T follicular helper cell (primary cell): ENCODE data around the gene ABCC11.
"Not testable (repeated sequence)": the region's sequence is repeated elsewhere in the genome, so short reads cannot be mapped to it uniquely, and the experiment has no call there.

Experiments used
- DNase-seq: peaks from one replicate; pipeline ENCODE4 v3.0.0-alpha.2; 2020; ENCODE audit warnings: low read depth

The ABCC11 gene

DNA sequence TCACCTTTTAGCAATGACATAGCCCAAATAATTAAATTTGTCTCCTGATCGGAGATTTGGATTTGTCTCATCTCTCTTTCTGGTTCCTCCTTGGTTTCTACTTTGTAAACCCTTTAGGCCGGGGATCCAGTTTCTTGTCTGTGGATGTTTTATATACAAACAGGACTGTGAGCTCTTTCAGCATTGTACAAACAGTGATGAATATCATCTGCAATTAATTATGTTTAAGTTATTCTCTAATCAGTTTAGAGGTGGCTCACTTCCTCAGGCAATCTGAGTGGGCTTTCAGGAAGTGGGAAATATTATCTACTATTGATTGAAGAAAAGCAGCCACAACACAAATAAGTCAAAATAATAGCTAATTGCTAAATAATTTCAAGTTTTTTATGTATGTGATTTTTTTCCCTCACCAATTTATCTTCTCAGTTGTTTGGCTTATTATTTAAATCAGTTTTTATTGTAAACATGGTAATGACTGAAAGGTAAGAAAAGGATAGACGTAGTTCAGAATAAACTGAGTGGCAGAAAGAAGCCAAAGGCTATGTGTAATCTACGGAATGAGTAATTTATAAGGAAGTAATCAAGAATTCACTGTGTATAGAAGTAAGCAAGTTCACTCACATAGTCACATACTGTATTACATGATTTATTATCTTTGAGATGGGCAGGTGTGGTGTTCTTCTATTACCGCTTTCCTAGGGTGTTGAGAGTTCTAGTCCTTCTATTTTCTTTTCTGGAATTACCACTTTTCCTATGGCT, 3.4 kb upstream of the ABCC11 start:
- no peak for DNase-seq

- no peak for DNase-seq
Measured at GRCh38 chr16:48246066-48246465, 1.3 kb downstream of the ABCC11 start.

DNA sequence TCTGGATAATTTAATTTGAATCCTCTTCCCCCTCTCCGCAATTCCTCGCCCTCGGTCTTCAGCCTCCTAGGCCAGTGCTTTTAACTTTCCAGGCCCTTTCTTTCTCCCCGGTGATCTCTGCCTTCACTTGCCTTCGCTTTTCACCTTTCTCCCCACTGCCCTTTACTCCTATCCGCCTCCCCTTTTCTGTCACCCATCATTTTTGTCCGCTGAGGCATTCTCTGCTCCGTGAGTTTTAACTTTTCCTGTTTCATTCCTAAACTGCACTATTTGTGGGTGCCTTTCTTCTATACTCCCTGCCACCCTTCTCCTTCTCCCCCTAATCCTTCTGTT, 2.5 kb downstream of the ABCC11 start:
- no peak for DNase-seq

- peak; percentile 84 for DNase-seq
Measured at GRCh38 chr16:48244080-48244862, 3.1 kb downstream of the ABCC11 start, which contains the start of gene LONP2. Gene LONP2, plus strand, starts transcription at chr16:48244300. Its CDS starts 89 bp downstream, at chr16:48244389.

- DNase-seq: not testable (repeated sequence)
Measured at GRCh38 chr16:48240147-48240546, 7.2 kb downstream of the ABCC11 start.

DNA sequence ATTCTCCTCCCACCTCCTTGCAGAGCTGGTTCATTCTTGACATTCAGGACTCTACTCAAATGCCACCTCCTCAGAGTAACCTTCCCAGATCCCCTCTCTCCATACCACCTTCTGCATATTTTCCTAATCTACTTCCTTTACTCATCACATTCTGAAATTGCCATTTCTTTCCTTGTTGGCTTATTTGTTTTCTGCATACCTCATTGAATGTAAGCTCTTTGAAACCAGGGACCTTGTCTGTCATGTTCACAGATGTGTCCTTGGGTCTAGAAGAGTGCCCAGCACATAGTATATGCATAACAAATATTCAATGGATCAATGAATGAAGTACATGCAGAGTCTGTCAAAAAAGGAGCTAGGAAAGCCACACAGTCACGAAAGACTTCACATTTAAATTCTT, 11.1 kb downstream of the ABCC11 start:
- DNase-seq: no peak

GRCh38 chr16:48235556-48236136, 11.7 kb downstream of the ABCC11 start:
- DNase-seq: no peak

GRCh38 chr16:48235058-48235555, 12.2 kb downstream of the ABCC11 start:
- DNase-seq: no peak

GRCh38 chr16:48234630-48235029, 12.7 kb downstream of the ABCC11 start:
- DNase-seq: no peak

GRCh38 chr16:48232493-48233040, 14.8 kb downstream of the ABCC11 start:
- DNase-seq: no peak

- DNase-seq: no peak
Measured at GRCh38 chr16:48231727-48232492, 15.4 kb downstream of the ABCC11 start.

GRCh38 chr16:48225456-48225855, 21.9 kb downstream of the ABCC11 start:
- DNase-seq: no peak

DNA sequence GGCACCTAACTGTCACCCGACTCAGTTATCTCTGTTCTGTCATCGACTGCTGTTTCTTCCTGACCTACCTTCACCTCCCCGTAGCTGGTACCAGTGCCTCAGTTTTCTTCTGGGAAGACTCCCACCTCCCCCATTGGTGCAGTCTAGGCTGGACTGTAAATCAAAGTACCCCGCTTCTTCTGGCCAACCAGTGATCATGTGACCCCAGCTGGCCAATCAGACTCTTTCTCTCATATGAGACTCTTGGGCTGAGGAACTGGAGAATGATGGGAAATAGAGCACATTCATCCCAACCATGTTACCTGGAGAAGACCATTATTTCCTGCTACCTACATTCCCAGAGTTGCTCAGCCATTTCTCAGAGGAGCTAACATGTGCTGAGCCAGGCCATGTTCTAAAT, 23.8 kb downstream of the ABCC11 start:
- DNase-seq: no peak

DNA sequence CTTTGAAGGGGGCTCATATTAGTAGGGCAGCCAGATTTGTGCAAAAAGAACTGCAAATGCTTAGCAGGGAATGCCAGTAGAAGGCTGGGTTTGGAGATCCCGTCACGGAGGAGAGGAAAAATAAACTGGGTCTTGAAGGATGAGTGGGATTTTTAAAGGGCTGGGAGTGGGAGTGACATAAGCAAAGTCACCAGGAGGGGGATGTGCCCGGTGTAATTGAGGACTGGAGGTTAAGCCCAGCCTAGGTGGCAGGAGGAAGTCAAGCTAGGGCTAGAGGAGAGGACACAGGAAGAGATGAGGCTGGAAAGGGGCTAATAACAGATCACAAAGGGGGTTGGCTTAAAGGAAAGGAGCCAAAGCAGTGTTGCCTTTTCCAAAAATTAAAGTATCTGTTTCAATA, 26.4 kb downstream of the ABCC11 start:
- no peak for DNase-seq

GRCh38 chr16:48218473-48218872, 28.9 kb downstream of the ABCC11 start:
- DNase-seq: no peak

GRCh38 chr16:48217708-48218107, 29.6 kb downstream of the ABCC11 start:
- DNase-seq: no peak

DNA sequence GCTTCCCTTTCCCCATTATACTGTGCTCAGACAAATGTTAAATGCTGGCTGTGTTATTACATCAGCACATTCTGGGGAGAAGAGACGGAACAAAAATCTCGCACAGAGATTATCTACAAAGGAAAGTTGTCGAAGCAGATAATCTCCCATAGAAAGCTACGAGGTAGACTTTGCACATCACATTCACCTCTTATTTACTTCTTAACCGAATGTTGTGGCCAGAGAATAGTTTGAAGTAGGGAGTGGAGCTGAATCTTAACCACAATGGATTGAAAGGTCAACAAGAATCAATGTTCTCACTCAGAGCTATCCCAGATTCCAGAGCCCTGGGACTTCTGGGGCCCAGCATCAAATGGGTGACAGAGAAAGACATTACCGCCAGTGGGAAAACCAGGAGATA, 31.6 kb downstream of the ABCC11 start:
- no peak for DNase-seq

DNA sequence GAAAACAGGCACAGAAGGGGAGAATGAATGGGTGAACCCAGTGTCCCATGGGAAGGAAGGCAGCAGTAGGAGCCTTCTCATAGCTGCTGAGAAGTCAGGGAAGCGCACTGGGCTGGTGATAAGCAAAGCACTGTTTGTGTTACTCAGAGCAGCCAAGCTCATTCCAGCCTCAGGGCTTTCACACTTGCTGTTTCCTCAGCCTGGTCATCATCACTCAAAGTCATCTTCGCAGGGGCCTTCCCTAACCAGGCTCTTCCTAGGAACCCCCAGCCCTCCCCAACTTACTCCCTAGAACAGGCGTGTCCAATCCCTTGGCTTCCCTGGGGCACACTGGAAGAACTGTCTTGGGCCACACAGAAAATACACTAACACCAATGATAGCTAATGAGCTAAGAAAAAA, 35.3 kb downstream of the ABCC11 start:
- DNase-seq: no peak

DNA sequence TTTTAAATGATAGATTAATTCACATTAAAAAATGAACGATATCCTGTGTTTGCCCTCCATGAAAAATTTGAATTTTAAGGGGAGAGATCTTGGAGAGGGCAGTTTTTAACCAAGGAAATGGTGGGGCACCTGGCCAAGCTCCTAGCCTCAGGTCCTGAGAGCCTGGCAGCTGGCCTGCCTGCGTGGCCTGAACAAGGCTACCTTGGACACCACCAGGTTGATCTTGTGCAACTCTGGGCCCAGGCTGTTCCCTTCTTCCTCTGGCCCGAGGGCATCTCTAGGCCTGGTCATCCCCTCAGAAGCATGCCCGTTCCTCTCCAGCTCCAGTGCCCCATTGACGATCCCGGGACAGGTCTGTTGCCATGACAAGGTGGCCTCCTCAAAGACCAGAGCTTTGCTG, 36.6 kb downstream of the ABCC11 start:
- DNase-seq: no peak

GRCh38 chr16:48206594-48207242, 40.6 kb downstream of the ABCC11 start:
- no peak for DNase-seq

DNA sequence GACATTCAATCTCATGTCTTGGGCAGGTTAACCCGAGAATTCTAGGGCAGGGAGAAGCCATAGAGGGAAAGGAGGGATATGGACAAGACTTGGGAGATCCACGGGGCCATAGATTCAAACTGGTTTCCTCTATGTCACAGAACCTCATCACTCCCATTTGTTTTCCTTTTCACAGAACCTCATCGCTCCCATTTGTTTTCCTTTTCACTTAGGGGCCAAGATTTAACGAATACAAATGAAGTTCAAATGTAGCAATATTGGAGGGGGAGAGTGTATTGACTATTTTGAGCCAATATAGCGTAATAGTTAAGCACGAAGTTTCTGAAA, 42.6 kb downstream of the ABCC11 start:
- DNase-seq: no peak
